Right lobe of liver (tissue), 4 donors: Measurements from ENCODE around the gene PLXNC1.

Experiments
- CTCF ChIP-seq, 4 donors: fragments of 200-600 bp in 3 of 4; fragments of 450-650 bp in 1 of 4; IDR thresholded peaks; one replicate each; pipeline versions ENCODE4 v1.5.1 to v1.8.0; 2016 to 2022; ENCODE audit warnings: antibody characterized with exemption in 4 of 4, mild to moderate bottlenecking in 2 of 4
- POLR2A ChIP-seq: fragments of 450-650 bp; IDR thresholded peaks from one replicate; pipeline ENCODE4 v1.6.1; 2017; ENCODE audit warnings: antibody characterized with exemption, mild to moderate bottlenecking
- donor health status: DM: no; HTN: no; CAD: no.
- donor health status: DM: no; HTN: no; CAD: no.
- donor health status: DM: no; HTN: yes; CAD: no.

- TF ChIP-seq CTCF (IDR thresholded peaks at IDR 0.05), result no peak
- no peak for TF ChIP-seq POLR2A
Measured at GRCh38 chr12:94220804-94221203, 72.4 kb downstream of the PLXNC1 start.
